SH-SY5Y (cell line): ENCODE data around the gene FZD10.

Experiments
- GATA2 ChIP-seq: IDR thresholded peaks from 2 replicates; pipeline ENCODE4 v1.6.1; 2011; ENCODE audit warnings: mild to moderate bottlenecking, low read depth, low read length
- GATA3 ChIP-seq: IDR thresholded peaks from 2 replicates; pipeline ENCODE4 v1.6.1; 2011; ENCODE audit warnings: low read depth, mild to moderate bottlenecking, low read length, moderate library complexity

- TF ChIP-seq GATA2 (no peak), GATA3 (no peak)
These were observed 19.1 kb upstream of the FZD10 start for GRCh38 chr12:130143136-130143535.
